Measurements from ENCODE around the gene RNF43.

DNA sequence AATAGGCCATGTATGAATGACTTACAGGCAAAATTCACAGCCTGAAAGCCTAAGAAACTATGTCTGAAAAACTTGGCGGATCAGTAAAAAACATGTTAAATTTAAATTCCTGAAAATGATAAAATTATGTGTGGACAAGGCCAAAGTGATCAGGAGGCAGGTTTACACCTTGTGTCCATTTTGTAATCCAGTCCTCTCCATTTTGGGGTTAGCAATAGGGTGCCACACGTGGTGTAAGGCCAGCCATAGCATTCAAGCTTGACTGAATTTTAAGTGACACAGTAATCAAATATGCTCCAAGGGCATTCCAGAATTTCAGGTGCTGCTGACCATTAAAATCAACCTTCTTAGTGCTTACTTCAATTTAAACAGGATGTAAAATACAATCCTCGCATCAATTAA, 2.7 kb downstream of the RNF43 start:
- TF ChIP-seq, protein P1, sequence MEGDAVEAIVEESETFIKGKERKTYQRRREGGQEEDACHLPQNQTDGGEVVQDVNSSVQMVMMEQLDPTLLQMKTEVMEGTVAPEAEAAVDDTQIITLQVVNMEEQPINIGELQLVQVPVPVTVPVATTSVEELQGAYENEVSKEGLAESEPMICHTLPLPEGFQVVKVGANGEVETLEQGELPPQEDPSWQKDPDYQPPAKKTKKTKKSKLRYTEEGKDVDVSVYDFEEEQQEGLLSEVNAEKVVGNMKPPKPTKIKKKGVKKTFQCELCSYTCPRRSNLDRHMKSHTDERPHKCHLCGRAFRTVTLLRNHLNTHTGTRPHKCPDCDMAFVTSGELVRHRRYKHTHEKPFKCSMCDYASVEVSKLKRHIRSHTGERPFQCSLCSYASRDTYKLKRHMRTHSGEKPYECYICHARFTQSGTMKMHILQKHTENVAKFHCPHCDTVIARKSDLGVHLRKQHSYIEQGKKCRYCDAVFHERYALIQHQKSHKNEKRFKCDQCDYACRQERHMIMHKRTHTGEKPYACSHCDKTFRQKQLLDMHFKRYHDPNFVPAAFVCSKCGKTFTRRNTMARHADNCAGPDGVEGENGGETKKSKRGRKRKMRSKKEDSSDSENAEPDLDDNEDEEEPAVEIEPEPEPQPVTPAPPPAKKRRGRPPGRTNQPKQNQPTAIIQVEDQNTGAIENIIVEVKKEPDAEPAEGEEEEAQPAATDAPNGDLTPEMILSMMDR (IDR thresholded peaks at IDR 0.05; ENCODE audit: low read depth, low read length, poor library complexity, severe bottlenecking): no peak
- TF ChIP-seq EZH2phosphoT487 (IDR thresholded peaks at IDR 0.05; ENCODE audit: borderline replicate concordance, low read length): no peak

Measured in DOHH2 (cell line).